B cell (primary cell): ENCODE data around the gene FRMD8. TPM values are rescaled to one million over a fixed set of nuclear protein-coding genes. Genes with fewer than 3 reads are reported as not detected.

ENCODE experiments used
- ATAC-seq: fragments of 200-7000 bp; cut with Tn5 transposase; one replicate; pipeline ENCODE4 v1.10.0; 2021; ENCODE audit warnings: low read depth, mild to moderate bottlenecking, moderate number of reproducible peaks, moderate library complexity
- CTCF ChIA-PET: fragments of 350-600 bp; sonication (Branson Sonifier 250); formaldehyde crosslinking; loops from one replicate; lab custom pipeline; 2021; ENCODE audit warnings: antibody characterized with exemption, inconsistent platforms; lab: Charles Lee
- POLR2A ChIA-PET: fragments of 350-600 bp; sonication (Branson Sonifier 250); formaldehyde crosslinking; loops from one replicate; lab custom pipeline; 2021; ENCODE audit warnings: antibody characterized with exemption; lab: Charles Lee
- DNase-seq: peaks from one replicate; pipeline ENCODE4 v3.0.0; 2013
- H2AFZ ChIP-seq: 2 replicates; pipeline ENCODE4 v1.6.1; 2012; ENCODE audit warnings: mild to moderate bottlenecking, low read depth, low read length; ENCODE audit not compliant: insufficient read depth, poor library complexity, severe bottlenecking
- H3K27ac ChIP-seq, 2 donors: 1 replicate in 1 of 2; 2 replicates in 1 of 2; pipeline ENCODE4 v1.5.1; 2012 to 2013; ENCODE audit warnings: low read length in 2 of 2, mild to moderate bottlenecking in 2 of 2, moderate library complexity in 1 of 2
- H3K27me3 ChIP-seq, 4 experiments: fragments of 200-600 bp in 1 of 4; sonication (generic) in 1 of 4; replicated peaks in 1 of 4; 1 replicate in 2 of 4; 2 replicates in 2 of 4; pipeline versions ENCODE4 v1.6.1 to v1.7.0; 2013 to 2016; ENCODE audit warnings: low read length in 3 of 4, mild to moderate bottlenecking in 2 of 4, mixed read lengths in 1 of 4, moderate library complexity in 1 of 4; ENCODE audit not compliant: insufficient read depth in 4 of 4, control insufficient read depth in 3 of 4; ENCODE audit errors: control extremely low read depth in 1 of 4
- H3K36me3 ChIP-seq, 2 experiments: replicated peaks in 1 of 2; 1 replicate in 1 of 2; 2 replicates in 1 of 2; pipeline versions ENCODE4 v1.6.1 to v1.7.1; 2013; ENCODE audit warnings: low read length in 1 of 2; ENCODE audit not compliant: insufficient read depth in 2 of 2, control insufficient read depth in 1 of 2; ENCODE audit errors: control extremely low read depth in 1 of 2, extremely low read depth in 1 of 2
- H3K4me1 ChIP-seq, 2 donors: fragments of 200-600 bp in 1 of 2; sonication (generic) in 1 of 2; 1 replicate in 1 of 2; 2 replicates in 1 of 2; pipeline versions ENCODE4 v1.5.1 to v1.6.1; 2013 to 2017; ENCODE audit warnings: low read length in 2 of 2; ENCODE audit not compliant: control insufficient read depth in 2 of 2, insufficient read depth in 2 of 2
- H3K4me2 ChIP-seq: replicated peaks from 2 replicates; pipeline ENCODE3; 2012; ENCODE audit warnings: mild to moderate bottlenecking, low read depth, low read length; ENCODE audit not compliant: poor library complexity, severe bottlenecking
- H3K4me3 ChIP-seq, 5 experiments: fragments of 200-600 bp in 1 of 5; sonication (generic) in 1 of 5; 1 replicate in 3 of 5; 2 replicates in 2 of 5; pipeline versions ENCODE4 v1.5.1 to v1.7.0; 2011 to 2016; ENCODE audit warnings: low read length in 4 of 5, mild to moderate bottlenecking in 4 of 5, low read depth in 2 of 5, control low read depth in 1 of 5, moderate library complexity in 1 of 5; ENCODE audit not compliant: insufficient read depth in 1 of 5; ENCODE audit errors: control extremely low read depth in 1 of 5, extremely low read depth in 1 of 5
- H3K79me2 ChIP-seq: fragments of 200-600 bp; sonication (generic); one replicate; pipeline ENCODE4 v1.6.0; 2016; ENCODE audit warnings: low read length; ENCODE audit not compliant: control insufficient read depth, insufficient read depth
- H3K9ac ChIP-seq: fragments of 200-600 bp; sonication (generic); 2 replicates; pipeline ENCODE4 v1.6.1; 2017; ENCODE audit warnings: mild to moderate bottlenecking, low read length, moderate library complexity
- H3K9me3 ChIP-seq, 3 donors: one replicate each; pipeline versions ENCODE4 v1.6.1 to v1.7.1; 2013; ENCODE audit warnings: low read length in 2 of 3; ENCODE audit not compliant: control insufficient read depth in 2 of 3, insufficient read depth in 1 of 3; ENCODE audit errors: control extremely low read depth in 1 of 3
- H4K20me1 ChIP-seq: 2 replicates; pipeline ENCODE4 v1.6.0; 2012; ENCODE audit warnings: mild to moderate bottlenecking, low read length; ENCODE audit not compliant: insufficient read depth, control insufficient read depth, poor library complexity, severe bottlenecking
- H3K27ac Mint-ChIP-seq: one replicate; pipeline ENCODE4 v1.8.0; 2021; ENCODE audit warnings: mixed read lengths
- H3K27me3 Mint-ChIP-seq: one replicate; pipeline ENCODE4 v1.8.0; 2021; ENCODE audit warnings: mixed read lengths
- H3K4me1 Mint-ChIP-seq: one replicate; pipeline ENCODE4 v1.8.0; 2021; ENCODE audit warnings: mixed read lengths
- H3K4me3 Mint-ChIP-seq: one replicate; pipeline ENCODE4 v1.8.0; 2021; ENCODE audit warnings: mixed read lengths
- H3K9me3 Mint-ChIP-seq: one replicate; pipeline ENCODE4 v1.8.0; 2022; ENCODE audit warnings: mixed read lengths; ENCODE audit not compliant: insufficient read depth
- EZH2 ChIP-seq: IDR thresholded peaks from 2 replicates; pipeline ENCODE4 v1.6.1; 2012; ENCODE audit warnings: borderline replicate concordance, low read depth, mild to moderate bottlenecking, moderate library complexity, low read length; ENCODE audit not compliant: insufficient read depth, poor library complexity, severe bottlenecking
- WGBS: methylation state at CpG from one replicate; pipeline ENCODE4 v1.1.5; 2013; ENCODE audit warnings: missing lambda C conversion rate; ENCODE audit not compliant: insufficient coverage; 5-methylcytosine and 5-hydroxymethylcytosine counted together
- intact Hi-C: fragments of 100-400 bp; cut with micrococcal nuclease; formaldehyde crosslinking; loops from one replicate; pipeline ENCODE4 v1.10.0; 2022
- polyA plus RNA-seq: library from polyadenylated mRNA; depleted of rRNA; stranded (reverse); fragments of >200 nt; gene quantifications from 2 replicates; pipeline ENCODE4 v1.2.3, GENCODE V29; 2012
- total RNA-seq, 2 donors: library from RNA; stranded (reverse); fragments of 120-200 nt in 1 of 2; gene quantifications; 1 replicate in 1 of 2; 2 replicates in 1 of 2; pipeline versions ENCODE4 v1.2.3 to v1.2.4, GENCODE V29; 2013 to 2022
- TF ChIP-seq, protein P1 (sequence below): fragments of 200-600 bp; IDR thresholded peaks from one replicate; pipeline ENCODE4 v1.8.0; 2022; ENCODE audit warnings: antibody characterized with exemption, mild to moderate bottlenecking

FRMD8 gene
- total and polyA plus RNA-seq, 2 donors (not counting 1 experiment from before 2014, with no cell fraction given) = 44.3 to 73.6 TPM

DNA sequence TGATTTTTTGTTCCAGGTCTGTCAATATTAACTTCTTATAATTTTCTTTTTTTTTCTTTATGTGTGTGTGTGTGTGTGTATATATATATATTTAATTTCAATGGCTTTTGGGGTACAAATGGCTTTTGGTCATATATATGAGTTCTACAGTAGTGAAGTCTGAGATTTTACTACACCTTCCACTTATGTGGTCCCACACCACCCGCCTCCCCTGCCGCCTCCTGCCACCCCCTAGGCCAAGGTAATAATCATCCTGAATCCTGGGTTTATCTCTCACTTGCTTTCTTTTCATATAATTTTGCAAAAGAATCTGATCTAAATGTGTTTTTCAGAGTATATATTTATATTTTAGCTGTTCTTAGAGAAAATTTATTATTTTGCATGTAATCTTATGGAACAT, 47.2 kb downstream of the FRMD8 start:
- H3K4me3 Mint-ChIP-seq = no peak overlapping the region
- H3K79me2 ChIP-seq = peaks cover 51% of the 10 kb centered on the region
- ATAC-seq (no peak), DNase-seq (no peak)
- intact Hi-C loops = loop anchor here (1.0 kb wide), 3 partner anchors 17 to 67 kb away; partner anchors contain the start of gene SLC25A45
- no peaks in the 10 kb centered on the region for H3K9me3 ChIP-seq
- no peak overlapping the region for H3K27ac ChIP-seq
- CTCF ChIA-PET = interaction anchor here (1.0 to 1.4 kb wide), 3 partner anchors 16 to 52 kb away, joined by 3 to 10 read pairs (median 6); no protein-coding TSS in a partner anchor
- no peaks in the 10 kb centered on the region for H3K9me3 Mint-ChIP-seq
- H3K4me2 ChIP-seq = no peak overlapping the region
- no peak for TF ChIP-seq EZH2
- H3K4me3 ChIP-seq = no peak overlapping the region
- H3K4me1 Mint-ChIP-seq = peaks cover 56% of the 10 kb centered on the region
- POLR2A ChIA-PET = interaction anchor here (0.7 to 1.8 kb wide), 6 partner anchors 11 to 50 kb away, joined by 3 to 6 read pairs (median 3); partner anchors contain the start of gene NEAT1
- no peak overlapping the region for H3K9ac ChIP-seq
- no peak overlapping the region for H3K27ac Mint-ChIP-seq
- no peaks in the 10 kb centered on the region for H3K27me3 Mint-ChIP-seq
- no peaks in the 10 kb centered on the region for H4K20me1 ChIP-seq
- peaks cover 41 to 46% of the 10 kb centered on the region in 2 donors for H3K4me1 ChIP-seq
- H2AFZ ChIP-seq = no peak overlapping the region
- no CpG with 5 or more reads among the region's 2 CpGs for WGBS
- H3K36me3 ChIP-seq = peaks cover 3 to 19% of the 10 kb centered on the region in 2 experiments
- H3K27me3 ChIP-seq = no peaks in the 10 kb centered on the region

DNA sequence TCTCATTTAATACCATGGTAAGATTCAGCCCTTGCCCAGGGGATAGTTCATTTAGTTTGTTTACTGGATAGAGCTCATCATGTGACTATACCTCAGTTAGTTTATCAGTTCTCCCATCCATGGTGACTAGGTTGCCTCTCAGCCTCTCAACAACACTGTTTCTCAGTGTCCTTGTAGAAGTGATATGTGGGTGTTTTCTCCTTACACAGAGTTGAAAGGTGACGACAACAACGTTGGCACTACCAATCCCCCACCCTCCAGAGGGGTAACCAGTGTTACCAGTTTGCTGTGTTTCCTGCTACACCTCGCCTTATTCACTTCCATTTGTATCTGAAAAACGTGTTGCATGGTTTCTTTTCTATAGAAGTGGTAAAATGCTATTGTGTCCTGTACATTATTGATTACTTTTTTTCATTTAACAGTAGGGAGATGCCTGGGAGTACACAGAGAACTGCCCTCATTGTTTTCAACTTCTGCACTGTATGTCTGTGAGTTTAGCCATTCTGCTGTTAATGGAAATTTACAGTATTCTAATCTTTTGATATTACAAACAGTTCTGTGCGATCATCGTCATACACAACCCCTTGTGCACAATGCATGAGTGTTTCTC, 47.7 kb downstream of the FRMD8 start:
- 80% methylated on average over 3 of the region's 6 CpGs for WGBS

More for the DNA sequence above, 47.7 kb downstream of the FRMD8 start:
- Mint-ChIP-seq H3K27me3 (no peaks in the 10 kb centered on the region), H3K4me3 (no peak overlapping the region), H3K4me1 (peaks cover 56% of the 10 kb centered on the region), H3K27ac (no peak overlapping the region), H3K9me3 (no peaks in the 10 kb centered on the region)
- no peak for TF ChIP-seq EZH2
- TF ChIP-seq, protein P1, sequence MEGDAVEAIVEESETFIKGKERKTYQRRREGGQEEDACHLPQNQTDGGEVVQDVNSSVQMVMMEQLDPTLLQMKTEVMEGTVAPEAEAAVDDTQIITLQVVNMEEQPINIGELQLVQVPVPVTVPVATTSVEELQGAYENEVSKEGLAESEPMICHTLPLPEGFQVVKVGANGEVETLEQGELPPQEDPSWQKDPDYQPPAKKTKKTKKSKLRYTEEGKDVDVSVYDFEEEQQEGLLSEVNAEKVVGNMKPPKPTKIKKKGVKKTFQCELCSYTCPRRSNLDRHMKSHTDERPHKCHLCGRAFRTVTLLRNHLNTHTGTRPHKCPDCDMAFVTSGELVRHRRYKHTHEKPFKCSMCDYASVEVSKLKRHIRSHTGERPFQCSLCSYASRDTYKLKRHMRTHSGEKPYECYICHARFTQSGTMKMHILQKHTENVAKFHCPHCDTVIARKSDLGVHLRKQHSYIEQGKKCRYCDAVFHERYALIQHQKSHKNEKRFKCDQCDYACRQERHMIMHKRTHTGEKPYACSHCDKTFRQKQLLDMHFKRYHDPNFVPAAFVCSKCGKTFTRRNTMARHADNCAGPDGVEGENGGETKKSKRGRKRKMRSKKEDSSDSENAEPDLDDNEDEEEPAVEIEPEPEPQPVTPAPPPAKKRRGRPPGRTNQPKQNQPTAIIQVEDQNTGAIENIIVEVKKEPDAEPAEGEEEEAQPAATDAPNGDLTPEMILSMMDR = no peak
- ChIA-PET POLR2A (interaction anchor here (0.7 to 1.8 kb wide), 6 partner anchors 11 to 51 kb away, joined by 3 to 6 read pairs (median 3); partner anchors contain the start of gene NEAT1), CTCF (interaction anchor here (1.0 to 1.4 kb wide), 3 partner anchors 15 to 52 kb away, joined by 3 to 10 read pairs (median 6); no protein-coding TSS in a partner anchor)
- H3K27me3 ChIP-seq = no peaks in the 10 kb centered on the region
- ATAC-seq = no peak
- no peaks in the 10 kb centered on the region for H4K20me1 ChIP-seq
- no peak overlapping the region for H3K27ac ChIP-seq
- H3K4me1 ChIP-seq = peaks cover 39 to 44% of the 10 kb centered on the region in 2 donors
- H3K79me2 ChIP-seq = peaks cover 51% of the 10 kb centered on the region
- H3K4me3 ChIP-seq = no peak overlapping the region
- intact Hi-C loops = no loop called here
- no peaks in the 10 kb centered on the region for H3K9me3 ChIP-seq
- H3K4me2 ChIP-seq = no peak overlapping the region
- peaks cover 3 to 19% of the 10 kb centered on the region in 2 experiments for H3K36me3 ChIP-seq
- no peak for DNase-seq
- H3K9ac ChIP-seq = no peak overlapping the region
- H2AFZ ChIP-seq = no peak overlapping the region
